Esophagus muscularis mucosa (tissue), 4 donors: ENCODE data around the gene GTF2H3. TPM values are rescaled to one million over a fixed set of nuclear protein-coding genes. Genes with fewer than 3 reads are reported as not detected.

ENCODE experiments used
- DNase-seq: peaks from one replicate; pipeline ENCODE4 v3.0.0-alpha.2; 2017; ENCODE audit errors: extremely low spot score
- H3K27ac ChIP-seq, 4 donors: fragments of 200-600 bp; sonication (generic); replicated peaks in 1 of 4; 1 replicate in 3 of 4; 2 replicates in 1 of 4; pipeline ENCODE4 v1.5.1; 2016 to 2019; ENCODE audit warnings: mild to moderate bottlenecking in 1 of 4
- H3K27me3 ChIP-seq, 4 donors: fragments of 200-600 bp; sonication (generic); one replicate each; pipeline versions ENCODE4 v1.5.1 to v1.6.0; 2016 to 2019
- H3K36me3 ChIP-seq, 4 donors: fragments of 200-600 bp; sonication (generic); one replicate each; pipeline ENCODE4 v1.5.1; 2016 to 2019
- H3K4me1 ChIP-seq, 4 donors: fragments of 200-600 bp; sonication (generic); one replicate each; pipeline ENCODE4 v1.5.1; 2016 to 2019
- H3K4me3 ChIP-seq, 4 donors: fragments of 200-600 bp; sonication (generic); 1 replicate in 2 of 4; 2 replicates in 2 of 4; pipeline ENCODE4 v1.5.1; 2016 to 2019; ENCODE audit warnings: mild to moderate bottlenecking in 4 of 4, moderate library complexity in 1 of 4
- H3K9me3 ChIP-seq, 4 donors: fragments of 200-600 bp; sonication (generic); 1 replicate in 3 of 4; 2 replicates in 1 of 4; pipeline ENCODE4 v1.5.1; 2016 to 2019
- CTCF ChIP-seq, 3 experiments: fragments of 200-600 bp in 2 of 3; fragments of 450-650 bp in 1 of 3; sonication (generic) in 2 of 3; IDR thresholded peaks; one replicate each; pipeline ENCODE4 v1.5.1; 2017 to 2019; ENCODE audit warnings: antibody characterized with exemption in 3 of 3, mild to moderate bottlenecking in 2 of 3, moderate library complexity in 1 of 3
- EP300 ChIP-seq: sonication (generic); formaldehyde crosslinking; IDR thresholded peaks from one replicate; pipeline ENCODE4 v1.6.1; 2017; ENCODE audit warnings: antibody characterized with exemption
- POLR2A ChIP-seq: fragments of 450-650 bp; IDR thresholded peaks from one replicate; pipeline ENCODE4 v1.6.1; 2017; ENCODE audit warnings: antibody characterized with exemption, moderate library complexity, mild to moderate bottlenecking, low read depth
- POLR2AphosphoS5 ChIP-seq, 2 donors: sonication (generic); formaldehyde crosslinking; IDR thresholded peaks; one replicate each; pipeline ENCODE4 v1.6.1; 2017; ENCODE audit warnings: antibody characterized with exemption in 2 of 2
- WGBS: methylation state at CpG from one replicate; pipeline ENCODE4 v1.1.5; 2018; 5-methylcytosine and 5-hydroxymethylcytosine counted together
- intact Hi-C: fragments of 100-400 bp; cut with DNase I; formaldehyde crosslinking; loops from one replicate; pipeline ENCODE4 v1.15.1; 2023
- total RNA-seq, 4 donors: library from RNA; depleted of rRNA; stranded (reverse); fragments of >200 nt; gene quantifications; one replicate each; pipeline versions ENCODE4 v1.1.0 to v1.2.1, GENCODE V29; 2016

The GTF2H3 gene
- total RNA-seq = 10 to 100 TPM in 3 of 4 donors, 1 to 10 TPM in 1; 9.9 to 24.3 (median 18.7) TPM

- Histone ChIP-seq H3K36me3 (peaks cover 31 to 39% (median 35%) of the 10 kb centered on the region in 4 donors), H3K9me3 (no peaks in the 10 kb centered on the region), H3K4me3 (peak within 1 kb of the TSS; percentile 81 to 99 (median 95)), H3K27ac (peak within 1 kb of the TSS; percentile 81 to 90 (median 86)), H3K27me3 (no peaks in the 10 kb centered on the region), H3K4me1 (peaks cover 12 to 34% (median 23%) of the 10 kb centered on the region in 4 donors)
- DNase-seq = peak; percentile 99
- TF ChIP-seq POLR2AphosphoS5 (IDR thresholded peaks at IDR 0.05) (peak; percentile 95 to 99), EP300 (no peak), POLR2A (no peak), CTCF (IDR thresholded peaks at IDR 0.05) (peak in 1 of 3 experiments; percentile 24)
- WGBS = 2% methylated on average over 17 of the region's 52 CpGs
- intact Hi-C loops = no loop called here
Observed at GRCh38 chr12:123633379-123634141, at the start of gene GTF2H3, which contains the start of gene EIF2B1. TSS of gene GTF2H3 (plus strand) at chr12:123633829. CDS start at chr12:123633860, 31 bp downstream. TSS of gene EIF2B1 (minus strand) at chr12:123633686. CDS start at chr12:123633557, 129 bp downstream.

GRCh38 chr12:123591702-123592481 lies 41.7 kb upstream of the GTF2H3 start:
- Histone ChIP-seq H3K4me3 (no peak overlapping the region), H3K27ac (no peak overlapping the region), H3K36me3 (peaks cover 58 to 100% (median 94%) of the 10 kb centered on the region in 4 donors), H3K9me3 (no peaks in the 10 kb centered on the region), H3K27me3 (no peaks in the 10 kb centered on the region), H3K4me1 (peaks cover 21 to 61% (median 38%) of the 10 kb centered on the region in 4 donors)
- intact Hi-C loops = no loop called here
- 76% methylated on average over 8 of the region's 8 CpGs for WGBS
- no peak for TF ChIP-seq EP300
- no peak for TF ChIP-seq POLR2AphosphoS5 (IDR thresholded peaks at IDR 0.05)
- no peak for TF ChIP-seq POLR2A
- no peak for TF ChIP-seq CTCF (IDR thresholded peaks at IDR 0.05)
- no peak for DNase-seq

- H3K9me3 ChIP-seq = no peaks in the 10 kb centered on the region
- H3K27me3 ChIP-seq = no peaks in the 10 kb centered on the region
- no peak for DNase-seq
- H3K4me1 ChIP-seq = peaks cover 2 to 32% (median 14%) of the 10 kb centered on the region in 4 donors
- TF ChIP-seq POLR2AphosphoS5 (IDR thresholded peaks at IDR 0.05) (no peak), CTCF (IDR thresholded peaks at IDR 0.05) (no peak), POLR2A (no peak), EP300 (no peak)
- no peak overlapping the region for H3K4me3 ChIP-seq
- intact Hi-C loops = no loop called here
- H3K36me3 ChIP-seq = peaks cover 38 to 84% (median 78%) of the 10 kb centered on the region in 4 donors
- no peak overlapping the region for H3K27ac ChIP-seq
Observed at GRCh38 chr12:123595729-123596128, 37.9 kb upstream of the GTF2H3 start.

- Histone ChIP-seq H3K9me3 (no peaks in the 10 kb centered on the region), H3K27ac (no peak overlapping the region), H3K4me1 (peaks cover 9 to 30% (median 17%) of the 10 kb centered on the region in 4 donors), H3K36me3 (peaks cover 26 to 70% (median 64%) of the 10 kb centered on the region in 4 donors), H3K4me3 (no peak overlapping the region), H3K27me3 (no peaks in the 10 kb centered on the region)
- no peak for DNase-seq
- intact Hi-C loops = no loop called here
- no peak for TF ChIP-seq EP300
- TF ChIP-seq POLR2AphosphoS5 (IDR thresholded peaks at IDR 0.05) = no peak
- no peak for TF ChIP-seq POLR2A
- no peak for TF ChIP-seq CTCF (IDR thresholded peaks at IDR 0.05)
- WGBS = 60% methylated on average over 3 of the region's 3 CpGs
Observed at GRCh38 chr12:123597100-123597499, 36.5 kb upstream of the GTF2H3 start.
